ENCODE data around the gene ANXA6.
"Not testable (repeated sequence)": the region's sequence is repeated elsewhere in the genome, so short reads cannot be mapped to it uniquely, and the experiment has no call there.

Gene ANXA6

DNA sequence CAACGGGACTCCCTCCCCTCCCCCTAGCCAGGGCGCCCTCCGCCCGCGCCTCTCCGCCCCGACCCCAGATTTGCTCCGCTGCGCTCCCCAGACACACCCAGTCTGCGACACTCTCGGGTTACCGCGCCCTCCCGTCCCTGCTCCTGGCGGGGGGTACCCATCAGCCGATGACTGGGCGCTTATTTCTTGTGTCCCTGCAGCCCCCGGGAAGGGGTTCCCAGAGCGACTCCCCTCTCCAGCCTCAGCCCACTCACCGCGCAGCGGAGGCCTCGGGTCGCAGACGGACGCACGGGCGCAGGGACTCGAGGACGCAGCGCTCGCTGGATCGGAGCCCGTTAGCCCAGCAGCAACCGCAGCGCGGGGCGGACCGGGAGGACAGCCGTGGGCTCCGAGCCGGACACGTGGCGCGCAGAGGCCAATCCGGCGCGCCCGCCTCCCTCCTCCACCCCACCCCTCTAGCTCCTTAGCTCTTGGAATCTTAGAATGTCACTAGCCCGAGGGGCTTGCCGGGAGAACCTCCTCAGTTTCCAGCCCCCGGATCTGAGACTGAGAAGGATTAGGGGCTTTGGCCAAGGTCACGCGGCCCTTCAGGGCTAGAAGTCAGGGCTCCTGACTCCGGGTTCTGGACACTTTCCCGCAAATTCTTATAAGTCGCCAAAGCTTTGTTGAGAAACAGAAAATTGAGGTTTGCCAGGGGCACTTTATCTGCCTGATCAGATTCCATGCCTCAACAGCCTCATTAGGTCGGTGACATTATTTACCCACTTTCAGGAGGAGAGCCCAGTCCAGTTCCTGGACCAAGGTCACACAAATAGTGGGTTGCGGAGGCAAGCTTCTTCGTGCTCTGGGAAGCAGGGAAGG lies at the start of gene ANXA6:
TSS of gene ANXA6 (minus strand) at position 354 of the 861 bp plus-strand sequence. CDS start 9,878 bp downstream, outside the sequence.
- peak; percentile 82 for DNase-seq

DNA sequence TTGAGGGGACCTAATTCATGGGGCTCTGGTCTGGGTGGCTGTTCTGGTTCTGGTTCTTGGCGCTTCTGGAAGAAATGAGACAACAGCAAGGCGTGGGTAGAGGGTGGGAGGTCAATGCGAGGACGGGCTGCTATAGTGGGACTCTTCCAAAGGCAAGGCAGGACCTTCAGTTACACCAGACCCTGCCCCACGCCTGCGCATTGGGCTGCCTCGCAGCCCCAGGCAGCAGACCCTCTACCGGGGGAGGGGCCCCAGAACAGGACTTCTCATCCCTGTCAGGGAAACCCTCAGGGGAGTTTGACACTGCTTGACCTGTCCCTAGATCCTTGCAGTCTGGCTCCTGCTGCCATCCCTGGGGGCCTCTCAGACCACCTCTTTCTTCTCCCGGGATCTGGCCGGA lies 47.8 kb upstream of the ANXA6 start:
- no peak for DNase-seq

DNA sequence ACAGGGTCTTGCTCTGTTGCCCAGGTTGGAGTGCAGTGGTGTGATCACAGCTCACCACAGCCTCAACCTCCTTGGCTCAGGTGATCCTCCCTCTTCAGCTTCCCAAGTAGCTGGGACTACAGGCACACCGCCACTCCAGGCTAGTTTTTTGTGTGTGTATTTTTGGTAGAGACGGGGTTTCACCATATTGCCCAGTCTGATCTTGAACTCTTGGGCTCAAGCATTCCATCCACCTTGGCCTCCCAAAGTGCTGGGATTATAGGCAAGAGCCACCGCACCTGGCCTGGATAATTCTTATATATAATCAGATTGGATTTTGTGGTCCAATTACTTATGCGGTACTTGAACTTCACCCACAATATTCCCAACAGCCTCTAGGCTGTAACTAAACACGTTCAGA lies 46.5 kb upstream of the ANXA6 start:
- no peak for DNase-seq

DNA sequence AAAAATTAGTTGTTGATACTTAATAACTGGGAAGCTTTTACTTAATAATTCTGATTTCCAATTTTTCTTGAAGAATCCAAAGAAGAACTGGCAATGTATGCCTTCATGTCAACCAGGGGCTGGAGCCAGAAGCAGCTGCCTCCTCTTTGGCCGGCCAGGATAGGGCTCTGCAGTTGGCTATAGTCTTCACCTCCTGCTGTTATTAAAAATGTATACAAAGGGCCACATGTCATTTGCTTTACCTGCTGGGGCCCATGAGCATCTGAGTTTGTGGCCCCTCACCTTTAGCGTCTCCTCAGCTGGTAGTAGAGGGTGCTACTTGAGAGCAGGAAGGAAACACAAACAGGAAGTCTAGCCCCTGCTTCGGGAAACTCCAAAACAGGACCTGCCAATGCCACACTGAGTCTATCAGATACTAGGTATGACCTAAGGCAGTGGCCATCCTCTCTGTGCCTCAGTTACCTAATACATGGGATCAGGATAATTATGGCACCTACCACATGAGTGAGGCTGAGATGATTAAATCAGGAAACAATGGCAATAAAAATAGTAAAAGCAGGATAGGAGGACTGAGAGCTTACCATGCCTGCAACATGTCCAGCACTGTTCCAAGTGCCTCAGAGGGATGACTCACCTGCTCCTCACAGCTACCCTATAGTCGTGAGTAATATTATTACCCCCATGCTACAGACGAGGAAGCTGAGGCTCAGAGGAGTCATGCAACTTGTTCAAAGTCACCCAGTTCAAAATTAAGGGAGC lies 45.0 kb upstream of the ANXA6 start:
- DNase-seq: no peak

DNA sequence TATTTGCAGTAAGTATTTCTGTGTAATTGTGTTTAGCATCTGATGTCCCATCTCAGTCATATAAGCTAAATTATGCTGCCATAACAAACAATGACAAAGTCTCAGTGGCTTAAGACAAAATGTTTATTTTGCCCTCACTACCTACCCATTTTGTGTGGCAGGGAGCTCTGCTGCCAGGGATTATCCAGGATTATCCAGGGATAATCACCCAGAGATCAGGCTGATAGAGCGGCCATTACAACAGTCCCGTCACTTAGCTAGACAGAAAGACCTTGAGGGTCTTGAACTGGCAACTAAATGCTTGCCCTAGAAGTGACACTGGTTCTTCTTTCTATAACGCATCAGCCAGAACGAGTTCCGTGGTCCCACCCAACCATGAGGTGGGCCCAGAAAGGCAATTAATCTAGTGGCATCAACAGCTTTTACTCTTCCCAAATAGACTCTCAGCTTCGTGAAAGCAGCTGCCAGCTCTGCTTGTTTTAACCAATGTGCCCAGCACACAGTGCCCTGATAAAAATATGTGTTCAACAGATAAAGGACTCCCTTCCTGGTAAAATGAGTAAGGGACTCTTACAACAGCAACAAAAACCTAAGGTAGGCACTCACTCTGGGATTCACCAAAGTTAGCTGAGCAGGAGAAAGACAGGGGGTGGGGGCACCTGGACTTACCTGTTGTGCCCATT lies 43.5 kb upstream of the ANXA6 start:
- DNase-seq: peak; percentile 50

DNA sequence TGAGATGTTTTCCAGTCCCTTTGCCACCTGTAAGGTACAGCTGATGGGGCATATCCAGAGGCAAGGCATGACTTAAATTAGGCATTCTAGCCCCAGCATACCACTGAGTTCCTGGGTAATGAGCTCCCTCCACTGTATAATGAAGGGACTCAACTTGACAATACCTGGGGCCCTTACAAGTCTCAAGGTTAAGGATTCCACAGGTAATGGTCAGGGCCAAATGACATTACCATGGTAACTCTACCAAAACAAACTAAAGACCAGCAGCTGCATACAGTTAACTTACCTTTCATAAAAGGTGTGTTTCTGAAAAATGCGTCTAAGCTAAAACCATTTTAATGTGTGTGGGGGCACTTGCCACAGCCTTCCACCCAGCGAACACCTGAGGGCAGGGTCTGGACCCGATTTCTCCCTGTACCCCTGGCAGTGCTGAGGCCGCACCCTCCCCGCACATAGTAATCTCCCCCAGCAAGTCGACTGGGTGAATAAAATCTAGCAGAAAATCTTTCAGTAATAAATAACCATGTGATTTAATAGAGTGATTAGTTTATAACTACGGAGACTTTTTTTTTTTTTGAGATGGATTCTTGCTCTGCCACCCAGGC lies 42.1 kb upstream of the ANXA6 start:
- DNase-seq: no peak

DNA sequence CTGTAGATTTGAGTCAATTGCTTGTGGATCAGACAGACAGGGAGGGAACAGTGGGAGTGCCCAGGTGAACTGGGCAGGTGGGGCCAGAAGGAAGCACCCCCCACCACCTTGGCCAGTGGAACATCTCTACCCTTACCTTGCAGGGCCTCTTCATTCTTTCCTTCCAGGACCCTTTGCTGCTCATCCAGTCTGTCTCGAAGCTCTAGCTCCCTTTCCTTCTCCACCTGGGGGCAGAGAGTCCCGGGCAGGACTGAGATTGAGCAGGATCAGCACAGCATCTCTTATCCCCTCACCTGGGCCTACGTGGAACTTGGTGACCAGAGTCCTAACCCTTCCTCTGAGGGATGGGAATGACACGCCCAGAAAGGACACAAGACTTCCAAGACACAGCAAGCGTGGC lies 41.3 kb upstream of the ANXA6 start:
- DNase-seq: no peak

DNA sequence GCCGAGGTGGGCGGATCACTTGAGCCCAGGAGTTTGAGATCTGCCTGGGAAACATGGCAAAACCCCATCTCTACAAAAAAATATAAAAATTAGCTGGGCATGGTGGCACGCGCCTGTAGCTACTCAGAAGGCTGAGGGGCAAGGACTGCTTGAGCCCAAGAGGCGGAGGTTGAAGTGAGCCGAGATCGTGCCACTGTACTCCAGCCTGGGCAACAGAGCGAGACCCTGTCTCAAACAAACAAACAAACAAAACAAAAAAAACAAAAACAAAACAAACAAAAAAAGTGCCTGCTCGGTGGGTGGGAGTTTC lies 39.7 kb upstream of the ANXA6 start:
- DNase-seq: not testable (repeated sequence)

DNA sequence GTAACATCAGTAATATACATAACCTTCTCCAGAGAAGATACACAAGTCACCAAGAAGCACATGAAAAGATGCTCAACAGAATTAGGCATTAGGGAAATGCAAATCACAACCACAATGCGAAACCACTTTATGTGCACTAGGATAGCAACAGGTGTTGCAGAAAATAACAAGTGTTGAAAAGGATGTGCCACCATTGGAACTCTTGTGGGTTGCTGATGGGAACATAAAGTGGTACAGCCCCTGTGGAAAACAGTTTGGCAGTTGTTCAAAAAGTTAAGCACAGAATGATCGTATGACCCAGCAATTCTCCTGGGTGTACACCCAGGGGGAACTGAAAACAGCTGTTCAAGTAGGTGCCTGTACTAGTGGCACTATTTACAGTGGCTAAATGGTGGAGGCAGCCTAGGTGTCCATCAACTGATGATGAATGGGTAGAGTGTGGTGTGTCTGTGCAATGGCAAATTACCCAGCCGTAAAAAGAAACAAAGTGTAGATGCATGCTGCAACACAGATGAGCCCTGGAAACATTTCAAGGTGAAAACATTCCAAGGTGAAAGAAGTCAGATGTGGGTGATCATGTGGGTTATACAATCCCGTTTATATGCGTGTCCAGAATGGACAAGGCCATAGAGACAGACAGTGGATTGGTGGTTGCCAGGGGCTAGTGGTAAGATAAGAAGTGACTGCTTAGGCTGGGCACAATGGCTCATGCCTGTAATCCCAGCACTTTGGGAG lies 39.1 kb upstream of the ANXA6 start:
- no peak for DNase-seq

DNA sequence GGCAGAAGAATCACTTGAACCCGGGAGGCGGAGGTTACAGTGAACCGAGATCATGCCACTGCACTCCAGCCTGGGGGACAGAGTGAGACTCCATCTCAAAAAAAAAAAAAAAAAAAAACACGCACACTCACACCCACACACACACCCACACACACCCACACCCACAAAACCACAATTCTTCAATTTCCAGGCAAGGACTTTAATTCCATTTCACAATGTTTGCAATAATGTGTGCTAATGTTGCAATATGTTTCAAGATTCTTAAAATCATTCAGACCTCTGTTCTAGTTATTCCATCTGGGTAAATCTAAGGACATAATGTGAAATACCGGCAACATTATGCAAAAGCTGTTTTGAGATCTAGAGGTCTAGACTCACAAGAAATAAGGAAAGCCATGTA lies 38.0 kb upstream of the ANXA6 start:
- DNase-seq: peak; percentile 56

DNA sequence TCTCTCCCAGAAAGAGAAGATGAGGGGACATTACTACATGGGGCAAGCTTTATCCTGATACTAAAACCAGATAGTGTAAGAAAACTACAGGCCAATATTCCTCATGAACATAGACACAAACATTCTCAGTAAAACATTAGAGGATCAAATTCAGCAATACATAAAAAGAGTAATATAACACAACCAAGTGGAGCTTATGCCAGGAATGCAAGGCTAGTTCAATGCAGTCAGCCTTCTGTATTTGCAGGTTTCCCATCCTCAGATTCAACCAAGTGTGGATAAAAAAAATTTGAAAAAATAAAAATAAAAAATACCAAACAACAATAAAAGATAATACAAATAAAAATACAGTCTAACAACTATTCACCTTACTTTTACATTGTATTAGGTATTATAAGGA lies 35.0 kb upstream of the ANXA6 start:
- no peak for DNase-seq

DNA sequence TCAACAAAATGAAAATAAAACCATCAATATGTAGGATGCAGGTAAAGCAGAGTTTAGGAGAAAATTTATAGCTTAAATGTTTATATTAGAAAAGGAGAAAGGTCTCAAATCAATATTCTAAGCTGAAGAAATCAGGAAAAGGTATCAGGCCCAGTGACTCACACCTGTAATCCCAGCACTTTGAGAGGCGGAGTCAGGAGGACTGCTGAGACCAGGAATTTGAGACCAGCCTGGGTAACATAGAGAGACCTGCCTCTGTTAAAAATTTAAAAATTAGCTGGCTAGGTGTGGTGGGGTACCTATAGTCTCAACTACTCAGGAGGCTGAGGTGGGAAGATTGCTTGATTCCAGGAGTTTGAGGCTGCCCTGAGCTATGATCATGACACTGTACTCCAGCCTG lies 34.1 kb upstream of the ANXA6 start:
- no peak for DNase-seq

DNA sequence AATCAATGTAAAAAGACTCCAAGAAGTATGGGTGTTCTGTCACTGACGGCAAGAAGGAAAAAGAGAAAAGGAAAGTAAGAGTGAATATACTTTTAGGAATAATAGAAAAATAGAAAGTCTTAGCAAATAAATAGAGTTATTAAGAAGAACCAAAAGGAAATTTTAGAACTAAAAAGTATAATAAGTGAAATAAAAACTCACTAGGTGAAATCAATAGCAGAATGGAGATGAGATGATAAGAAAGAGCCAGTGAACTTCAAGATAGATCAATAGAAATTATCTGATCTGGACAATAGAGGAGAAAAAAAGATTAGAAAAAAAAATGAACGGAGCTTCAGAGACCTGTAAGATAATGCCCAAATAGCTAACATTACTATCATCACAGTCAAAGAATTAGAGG lies 31.6 kb upstream of the ANXA6 start:
- no peak for DNase-seq

DNA sequence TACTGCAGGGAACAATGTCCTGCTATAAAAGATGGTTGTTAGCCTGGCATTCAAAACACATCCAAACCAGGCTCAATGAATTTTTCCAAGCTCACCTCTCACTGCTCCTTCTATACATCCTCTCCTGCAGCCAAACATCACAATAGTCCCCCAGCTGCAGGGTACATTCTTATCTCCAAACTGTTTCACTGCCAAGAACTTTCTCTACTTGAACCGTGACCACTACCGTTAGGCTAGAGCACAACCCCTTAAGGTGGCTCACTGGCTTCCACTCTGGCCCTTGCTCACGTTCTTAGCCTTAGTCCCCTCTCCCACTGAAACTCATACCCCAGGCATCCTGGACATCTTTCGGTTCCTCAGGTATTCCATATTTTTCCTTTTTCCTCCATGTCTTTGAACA lies 29.0 kb upstream of the ANXA6 start:
- DNase-seq: no peak

DNA sequence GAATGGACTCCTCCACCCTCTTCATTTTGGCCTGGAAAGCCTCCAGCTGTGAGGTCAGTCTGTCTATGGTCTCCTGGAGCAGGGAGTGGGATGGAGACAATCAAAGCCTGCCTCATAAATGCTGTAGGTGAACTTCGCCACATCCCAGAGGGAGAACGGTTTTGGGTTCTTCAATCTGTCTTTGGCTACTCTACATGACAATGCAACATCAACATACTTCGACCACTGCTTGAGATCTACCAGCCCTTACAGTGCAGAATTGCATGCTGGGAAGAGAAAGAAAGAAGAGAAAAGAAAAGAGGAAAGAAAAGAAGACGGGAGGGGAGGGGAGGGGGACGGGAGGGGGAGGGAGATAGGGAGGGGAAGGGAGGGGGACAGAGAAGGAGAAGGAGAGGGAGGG lies 28.5 kb upstream of the ANXA6 start:
- no peak for DNase-seq

DNA sequence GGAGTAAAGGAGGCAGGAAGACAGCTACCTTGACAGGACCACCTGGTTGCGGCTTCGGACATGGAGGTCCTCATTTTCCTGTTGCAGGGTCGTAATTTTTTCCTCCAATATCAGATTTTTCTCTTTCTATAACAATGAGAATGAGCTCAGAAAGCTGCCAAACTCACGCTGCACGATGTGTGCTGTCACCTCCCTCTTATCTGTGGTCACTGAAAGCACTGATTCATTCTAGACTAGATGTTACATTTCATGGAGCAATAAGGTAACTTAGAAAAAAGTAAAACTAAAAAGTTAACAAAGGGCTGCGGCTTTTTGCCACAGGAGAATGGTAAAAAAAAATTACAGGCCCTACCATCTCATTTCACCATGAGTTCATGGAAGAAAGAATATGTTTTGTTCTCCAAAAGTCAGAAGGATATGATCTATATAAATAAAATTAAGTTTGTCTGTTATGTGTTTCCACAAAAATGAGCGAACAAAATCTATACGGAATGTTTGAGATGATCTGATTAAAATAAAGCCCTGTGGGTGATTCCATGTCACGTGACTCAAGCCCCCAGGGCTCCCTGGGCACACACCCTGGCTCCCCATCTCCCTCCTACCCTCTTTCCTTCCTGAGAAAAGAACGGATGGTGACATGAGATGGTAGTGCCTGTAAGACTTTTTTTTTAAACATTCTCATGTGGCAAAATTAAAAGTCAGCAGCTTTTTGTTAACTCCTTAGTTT lies 26.9 kb upstream of the ANXA6 start:
- no peak for DNase-seq

DNA sequence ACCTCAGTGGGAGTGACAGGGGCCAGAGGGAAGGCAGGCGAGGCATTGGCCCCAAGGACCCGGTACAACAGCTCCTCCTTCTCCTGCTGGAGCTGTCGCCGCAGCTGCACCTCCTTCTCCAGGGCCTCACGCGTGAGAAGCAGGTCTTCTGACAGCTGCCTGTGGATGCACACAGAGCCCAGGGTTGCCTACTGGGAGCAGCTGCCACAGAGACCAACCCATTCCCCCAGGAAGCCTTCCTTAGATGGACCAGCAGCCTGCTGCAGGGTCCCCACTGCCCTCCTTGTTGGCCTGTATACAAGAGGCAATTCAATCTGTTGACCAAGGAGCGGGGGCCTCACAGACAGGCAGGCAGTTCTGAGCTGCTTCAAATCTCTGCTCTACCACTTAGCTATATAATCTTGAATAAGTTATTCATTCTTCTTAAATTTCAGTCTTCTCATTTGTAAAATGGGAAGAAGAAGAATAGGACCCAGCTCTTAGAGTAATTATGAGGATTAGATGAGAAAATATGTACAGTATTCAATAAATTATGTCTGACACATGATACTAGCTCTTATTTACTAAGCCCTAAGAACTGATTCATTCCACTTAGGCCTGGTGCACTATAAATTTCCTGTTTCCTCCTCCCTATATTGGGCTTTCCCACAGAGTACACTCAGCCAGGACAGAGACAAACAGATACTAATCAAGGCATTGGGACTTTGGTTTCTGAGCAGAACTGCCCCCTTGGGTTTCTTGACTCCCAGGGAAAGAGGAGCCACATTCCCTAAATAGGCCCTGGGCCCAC lies 26.1 kb upstream of the ANXA6 start:
- no peak for DNase-seq

DNA sequence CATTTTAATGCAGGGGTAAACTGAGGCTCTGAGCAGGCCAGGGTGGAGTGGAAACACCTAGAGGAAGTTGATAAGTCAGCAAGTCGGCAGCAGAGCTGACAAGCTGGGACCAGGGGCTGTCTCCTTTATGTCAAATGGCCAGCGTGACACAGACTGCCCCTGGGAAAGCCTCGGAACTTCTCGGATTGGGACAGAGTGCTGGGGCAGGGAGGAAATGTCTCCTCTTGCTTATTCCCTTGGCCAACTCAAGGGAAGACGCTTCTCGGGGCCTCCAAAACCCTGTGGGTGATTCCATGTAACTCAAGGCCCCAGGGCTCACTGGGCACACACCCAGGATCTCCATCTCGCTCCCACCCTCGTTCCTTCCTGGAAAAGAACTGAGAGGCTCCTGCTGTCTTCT lies 25.4 kb upstream of the ANXA6 start:
- no peak for DNase-seq

DNA sequence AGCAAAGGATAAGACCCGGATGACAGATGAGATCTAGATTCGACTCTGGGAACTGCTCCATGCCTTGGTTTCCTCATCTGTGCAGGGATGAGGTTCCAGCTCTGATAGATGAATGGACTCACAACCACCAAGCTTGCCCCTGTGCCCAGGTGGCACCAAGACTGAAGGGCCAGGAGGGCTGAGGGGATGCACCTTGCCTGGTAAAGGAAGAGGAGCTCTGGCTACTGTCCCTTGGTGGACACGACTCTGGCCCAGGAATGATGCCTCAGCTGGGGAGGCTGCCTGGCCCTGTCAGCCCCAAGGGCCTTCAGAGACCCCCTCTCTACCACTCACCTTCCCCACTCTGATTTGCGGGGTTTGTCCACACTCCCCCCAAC lies 24.9 kb upstream of the ANXA6 start:
- no peak for DNase-seq

DNA sequence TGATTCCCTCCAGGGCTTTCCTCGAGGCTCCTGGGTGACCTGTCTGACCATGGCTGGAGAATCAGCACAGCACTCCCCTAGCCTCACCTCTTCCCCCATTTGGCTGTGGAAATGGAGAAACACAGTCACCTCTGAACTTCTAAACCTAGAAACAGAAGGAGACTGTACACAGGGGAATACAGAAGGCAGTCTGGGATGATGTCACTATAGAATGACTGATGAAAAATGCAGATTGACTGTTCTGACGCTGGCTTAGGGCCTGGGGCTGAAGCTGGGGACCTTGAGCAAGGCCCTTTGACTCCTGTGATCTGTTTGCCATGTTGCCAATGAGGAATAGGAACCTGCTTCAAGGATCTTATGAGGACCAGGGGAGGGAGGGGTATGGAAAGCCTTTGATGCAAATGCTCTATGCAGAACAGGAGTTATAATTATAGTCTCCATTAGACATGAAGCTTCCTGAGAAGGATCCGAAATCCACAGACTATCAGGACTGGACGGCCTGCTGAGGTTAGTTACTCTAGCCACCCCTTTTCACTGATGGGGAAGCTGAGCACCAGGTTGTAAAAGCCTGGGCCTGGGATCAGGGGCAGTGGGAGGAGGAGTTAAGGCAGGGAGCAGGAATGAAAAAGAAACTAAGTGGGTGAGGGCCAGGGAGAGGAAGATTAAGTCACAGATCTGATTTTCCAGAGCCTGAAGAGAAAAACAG lies 24.4 kb upstream of the ANXA6 start:
- DNase-seq: no peak

DNA sequence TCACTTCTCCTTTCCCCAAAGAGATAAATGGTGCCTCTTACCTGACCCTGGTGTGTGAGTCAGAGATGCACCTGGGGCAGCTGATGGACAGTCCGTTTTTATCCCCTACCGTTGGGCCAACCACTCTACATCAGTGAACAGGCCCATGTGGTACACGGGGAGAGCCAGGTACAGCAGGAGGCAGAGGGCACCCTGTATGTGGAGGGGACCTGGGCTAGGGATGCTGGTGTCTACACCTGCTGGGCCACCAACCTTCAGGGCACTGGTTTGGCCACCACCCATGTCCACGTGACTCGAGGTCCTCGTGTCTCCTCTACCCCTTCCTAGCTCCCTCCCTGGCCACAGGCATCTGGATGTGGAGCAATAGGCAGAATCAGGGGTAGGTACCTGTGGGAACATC lies 22.7 kb upstream of the ANXA6 start:
- DNase-seq: no peak
